SW 1271 (cell line): Measurements from ENCODE around the gene KRTAP5-3.
"Not testable (repeated sequence)": the region's sequence is repeated elsewhere in the genome, so short reads cannot be mapped to it uniquely, and the experiment has no call there.

Experiments used
- DNase-seq, 2 experiments: peaks; one replicate each; lab custom pipeline; 2025; lab: John Stamatoyannopoulos, UW

Gene KRTAP5-3

DNA sequence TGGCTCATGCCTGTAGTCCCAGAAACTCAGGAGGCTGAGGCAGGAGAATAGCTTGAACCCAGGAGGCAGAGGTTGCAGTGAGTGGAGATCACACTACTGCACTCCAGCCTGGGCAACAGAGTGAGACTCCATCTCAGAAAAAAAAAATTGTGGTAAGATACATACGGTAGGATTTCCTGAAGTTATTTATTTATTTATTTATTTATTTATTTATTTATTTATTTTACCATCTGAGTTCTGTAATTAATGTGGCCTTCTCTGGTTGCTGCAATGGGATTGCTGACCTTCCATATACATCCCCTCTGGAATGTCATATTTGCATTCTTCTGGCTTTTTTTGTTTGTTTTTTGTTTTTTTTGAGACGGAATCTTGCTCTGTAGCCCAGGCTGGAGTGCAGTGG is 25.4 kb downstream of the KRTAP5-3 start:
- DNase-seq, result not testable (repeated sequence)

DNA sequence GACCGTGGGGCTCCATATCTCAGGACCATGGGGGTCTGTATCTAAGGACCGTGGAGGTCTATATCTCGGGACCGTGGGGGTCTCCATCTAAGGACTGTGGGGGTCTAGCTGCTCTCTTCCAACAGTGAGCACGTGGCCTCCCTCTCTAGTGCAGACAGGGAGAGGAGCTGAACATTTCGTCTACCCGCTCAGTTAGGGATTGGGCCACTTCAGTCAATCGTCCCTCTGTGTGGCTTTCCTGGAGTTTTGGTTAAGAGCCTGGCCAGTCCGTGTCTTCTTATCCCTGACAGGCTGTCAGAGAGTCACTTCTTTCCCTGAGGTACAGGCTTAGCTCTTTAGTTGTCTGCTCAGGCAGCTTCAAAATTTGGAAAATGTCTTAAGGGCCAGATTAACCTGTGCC is 26.3 kb downstream of the KRTAP5-3 start:
- no peak for DNase-seq

DNA sequence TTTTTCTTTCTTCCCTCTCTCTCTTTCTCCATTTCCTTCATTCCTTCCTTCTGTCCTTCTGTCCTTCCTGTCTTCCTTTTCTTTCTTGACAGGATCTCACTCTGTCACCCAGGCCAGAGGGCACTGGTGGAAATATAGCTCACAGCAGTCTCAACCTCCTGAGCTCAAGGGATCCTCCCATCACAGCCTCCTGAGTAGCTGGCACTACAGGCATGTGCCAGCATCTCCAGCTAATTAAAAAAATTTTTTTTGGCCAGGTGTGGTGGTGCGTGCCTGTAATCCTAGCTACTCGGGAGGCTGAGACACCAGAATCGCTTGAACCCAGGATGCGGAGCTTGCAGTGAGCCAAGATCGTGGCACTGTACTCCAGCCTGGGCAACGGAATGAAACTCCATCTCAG is 31.4 kb downstream of the KRTAP5-3 start:
- no peak for DNase-seq

DNA sequence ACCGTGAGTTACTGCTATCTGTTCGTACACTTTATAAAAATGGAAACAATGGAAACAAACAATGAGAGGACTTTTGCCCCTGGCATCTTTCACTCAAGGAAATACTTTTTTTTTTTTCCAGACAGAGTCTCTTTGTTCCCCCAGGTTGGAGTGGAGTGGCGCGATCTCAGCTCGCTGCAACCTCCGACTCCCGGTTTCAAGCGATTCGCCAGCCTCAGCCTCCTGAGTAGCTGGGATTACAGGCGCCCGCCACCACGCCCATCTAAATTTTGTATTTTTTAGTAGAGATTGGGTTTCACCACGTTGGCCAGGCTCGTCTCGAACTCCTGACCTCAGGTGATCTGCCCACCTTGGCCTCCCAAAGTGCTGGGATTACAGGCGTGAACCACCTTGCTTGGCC is 32.5 kb downstream of the KRTAP5-3 start:
- not testable (repeated sequence) for DNase-seq

DNA sequence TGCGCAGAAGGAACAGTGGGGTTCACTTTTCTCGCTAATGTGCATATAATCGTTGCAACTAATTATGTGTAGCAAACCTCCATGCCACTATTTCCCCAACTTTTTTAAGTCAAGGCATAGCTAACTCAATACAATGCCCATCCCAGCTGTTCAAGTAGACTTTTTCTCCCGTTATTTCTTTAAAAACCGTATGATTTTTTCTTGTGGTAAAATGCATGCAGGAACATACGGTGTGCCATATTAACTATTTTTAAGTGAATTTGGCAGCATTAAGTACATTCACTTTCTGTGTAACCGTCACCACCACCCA is 33.4 kb downstream of the KRTAP5-3 start:
- peak in 1 of 2 experiments; percentile 12 for DNase-seq

DNA sequence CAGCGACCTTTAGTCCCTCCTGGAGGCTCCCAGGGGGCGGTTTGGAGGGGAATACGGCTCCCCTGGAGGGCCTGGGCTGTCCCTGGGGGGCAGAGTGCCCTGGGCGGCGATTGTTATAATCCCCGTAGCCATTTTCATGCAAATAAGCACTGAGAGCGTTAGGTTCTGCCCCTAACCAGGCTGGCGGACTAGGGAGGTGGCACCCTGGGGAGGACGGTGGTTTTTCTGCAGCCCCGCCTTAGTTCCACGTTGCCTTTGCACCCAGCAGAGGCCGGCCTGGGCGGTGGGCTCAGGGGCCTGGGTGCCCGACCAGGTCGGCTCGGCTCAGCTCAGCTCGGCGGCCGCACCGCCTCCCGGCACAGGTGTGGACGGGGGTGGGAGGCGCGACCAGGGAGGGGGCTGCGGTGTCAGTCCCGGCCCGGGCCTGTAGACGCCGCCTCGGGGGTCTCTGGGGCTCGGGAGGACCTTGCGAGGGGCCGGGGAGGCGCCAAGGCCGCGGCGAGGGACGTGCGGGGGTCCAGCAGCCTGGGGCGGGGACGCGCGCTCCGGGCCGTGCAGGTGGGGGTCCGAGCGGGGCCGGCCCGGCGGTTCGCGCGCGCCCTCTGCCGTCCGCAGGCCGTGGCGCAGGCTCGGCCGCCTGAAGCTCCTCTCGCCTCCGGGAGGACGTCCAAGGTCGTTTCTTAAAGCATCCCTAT is 33.9 kb downstream of the KRTAP5-3 start:
- DNase-seq, result peak in 1 of 2 experiments; percentile 56

DNA sequence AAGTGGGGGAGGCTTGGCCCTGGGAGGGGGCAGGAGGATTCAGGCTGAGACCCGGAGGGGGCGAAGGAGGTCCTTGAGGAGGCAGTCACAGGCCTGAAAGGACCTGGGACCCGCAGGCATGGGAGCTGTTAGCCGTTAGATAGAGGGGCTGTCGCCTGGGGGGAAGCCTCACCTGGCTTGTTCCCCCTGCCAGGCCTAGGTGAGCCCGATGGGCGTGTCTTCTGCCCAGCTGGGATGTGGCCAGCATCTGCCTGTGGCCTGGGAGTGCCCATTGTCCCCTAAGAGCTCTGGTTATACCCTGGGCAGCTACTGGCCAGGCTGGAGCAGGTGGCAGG is 34.4 kb downstream of the KRTAP5-3 start:
- peak in 1 of 2 experiments; percentile 56 for DNase-seq

DNA sequence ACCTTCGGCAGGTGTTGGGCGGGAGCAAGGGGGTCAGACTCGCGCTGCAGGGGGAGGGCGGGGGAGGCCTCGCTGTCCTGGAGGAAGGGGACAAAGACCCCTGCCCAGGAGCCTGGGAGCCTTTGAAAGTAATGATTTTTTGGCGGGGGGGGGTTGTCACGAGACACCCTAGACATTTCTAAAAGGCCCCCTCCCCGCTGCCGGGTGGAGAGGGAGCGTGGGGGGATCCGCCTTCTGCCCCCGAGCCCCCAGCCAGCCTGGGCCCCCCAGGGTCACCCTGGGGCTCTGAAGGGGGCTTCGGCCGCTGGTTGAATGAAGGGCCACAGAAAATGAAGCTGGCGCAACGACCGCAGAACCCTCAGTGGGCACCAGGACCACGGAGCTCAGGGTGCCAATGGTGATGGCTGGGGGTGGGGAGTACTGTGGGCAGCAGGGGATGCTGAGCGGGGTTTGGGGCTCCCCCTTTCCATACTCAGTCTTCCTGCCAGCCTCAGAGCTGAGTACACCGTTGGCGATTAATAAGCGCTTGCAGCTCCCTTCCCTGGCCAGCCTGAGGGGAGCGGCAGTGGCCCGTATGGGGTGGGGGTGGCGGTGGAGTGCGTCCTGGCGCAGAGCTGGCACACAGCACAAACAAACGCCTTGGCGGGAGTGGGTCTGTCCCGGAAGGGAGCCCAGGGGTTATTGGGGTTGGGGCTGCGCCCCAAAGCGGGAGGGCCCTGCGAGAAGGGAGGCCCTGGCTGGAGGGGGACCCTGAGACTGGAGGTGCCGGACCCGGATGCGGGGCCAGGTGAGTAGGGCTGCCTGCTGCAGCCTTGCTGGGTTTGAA is 35.0 kb downstream of the KRTAP5-3 start:
- DNase-seq, result no peak

DNA sequence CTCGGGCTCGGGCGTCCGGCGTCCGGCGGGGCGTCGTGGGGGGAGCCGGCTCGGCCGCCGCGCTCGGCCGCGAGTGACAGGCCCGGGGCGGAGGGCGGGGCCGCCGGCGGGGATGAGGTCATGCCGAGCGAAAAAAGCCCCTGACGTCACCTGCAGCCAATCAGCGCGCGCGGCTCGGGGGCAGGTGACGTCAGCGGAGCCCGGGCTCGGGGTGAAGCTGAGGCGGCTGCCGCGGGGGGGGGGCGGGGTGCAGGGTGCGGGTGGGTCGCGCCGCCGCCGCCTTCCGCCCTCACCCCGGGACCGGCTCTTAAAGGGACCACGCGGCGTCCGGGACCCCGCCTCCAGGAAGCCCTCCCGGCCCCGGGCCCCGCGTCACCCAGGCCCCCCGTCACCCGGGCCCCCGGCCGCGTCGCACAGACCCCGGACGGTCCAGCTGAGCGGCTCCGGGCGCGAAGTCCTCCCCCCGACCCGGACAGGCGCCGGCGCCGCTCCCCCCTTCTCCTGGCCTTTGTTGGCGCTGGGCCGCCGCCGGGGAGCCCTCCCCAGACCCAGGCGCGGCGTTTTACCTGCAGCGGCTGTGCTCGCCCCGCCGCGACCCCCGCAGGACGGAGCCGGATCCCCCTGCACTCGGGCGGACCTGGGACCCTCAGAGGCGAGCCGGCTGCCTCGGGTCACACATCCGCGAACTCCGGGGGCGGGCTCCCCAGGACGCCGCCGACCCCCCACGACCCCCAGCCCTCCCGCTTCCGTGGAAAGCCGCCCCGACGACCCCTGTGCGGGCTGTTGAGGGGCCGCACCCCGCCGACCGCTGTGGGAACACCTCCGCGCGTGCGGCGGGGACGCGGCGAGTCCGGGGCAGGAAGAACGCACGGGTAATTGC is 35.8 kb downstream of the KRTAP5-3 start, which contains the start of gene DUSP8:
Gene DUSP8, minus strand, starts transcription at position 75 of the 880 bp plus-strand sequence. CDS start 6,445 bp downstream, outside the sequence.
- DNase-seq, result peak; percentile 53 to 76

DNA sequence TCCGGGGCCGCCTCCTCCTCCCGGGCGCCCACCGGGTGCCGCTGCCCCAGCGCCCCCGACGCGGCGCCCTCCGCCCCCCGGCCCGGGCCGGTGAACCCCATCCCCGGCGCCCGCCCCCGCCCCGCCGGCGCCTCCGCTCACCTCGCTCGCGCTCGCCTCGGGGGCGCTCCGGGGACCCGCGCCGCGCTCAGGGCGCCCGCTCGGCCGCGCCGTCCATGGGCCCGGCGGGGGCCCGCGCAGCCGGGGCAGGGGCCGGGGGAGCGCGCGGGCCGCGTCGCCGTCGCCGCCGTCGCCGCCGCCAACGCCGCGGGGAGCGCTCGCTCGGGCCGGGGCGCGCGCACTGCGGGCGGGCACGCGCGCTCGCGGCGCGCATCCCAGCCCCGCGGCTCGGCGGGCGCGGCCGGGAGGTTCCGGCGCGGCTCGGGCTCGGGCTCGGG is 36.5 kb downstream of the KRTAP5-3 start:
- no peak for DNase-seq

DNA sequence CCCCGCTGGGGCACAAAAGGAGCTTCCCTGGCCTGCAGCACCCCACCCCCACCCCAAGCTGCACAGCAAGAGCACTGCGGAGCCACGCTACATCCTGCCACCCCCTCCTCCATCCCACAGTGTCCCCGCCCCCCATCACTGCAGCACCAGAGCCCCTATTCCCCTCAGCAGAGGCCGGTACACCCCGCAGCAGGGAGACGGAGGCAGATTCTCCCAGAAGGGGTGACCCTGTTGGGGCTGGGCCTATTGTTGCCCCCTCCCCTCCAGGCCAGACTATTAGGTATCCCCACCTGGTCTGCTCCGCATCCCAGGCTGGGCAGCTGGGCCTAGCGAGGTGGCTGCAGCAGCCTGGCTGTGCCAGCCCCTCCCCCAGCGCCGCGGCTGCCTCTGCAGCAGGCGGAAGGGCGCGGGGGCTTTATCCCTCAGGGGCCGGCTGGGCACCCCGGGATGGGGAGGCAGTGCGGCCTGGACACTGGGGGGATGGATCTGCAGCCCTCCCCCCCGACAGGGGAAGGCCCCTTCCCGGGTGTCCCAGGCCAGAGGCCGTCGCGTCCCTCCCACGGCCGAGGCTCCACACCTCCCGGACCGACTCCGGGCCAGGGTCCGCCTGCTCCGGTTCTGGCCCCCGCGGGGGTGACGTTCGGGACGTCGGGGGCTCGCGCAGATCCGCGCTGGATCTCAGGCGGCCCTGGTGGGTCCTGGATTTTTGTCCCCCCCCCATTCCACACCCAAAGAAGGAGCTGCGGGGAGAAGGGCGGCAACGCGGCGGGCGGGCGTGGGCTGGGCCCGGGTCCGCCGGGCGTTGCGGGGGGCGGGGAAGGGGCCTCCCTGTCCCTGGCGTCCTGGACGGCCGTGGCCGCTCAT is 37.1 kb downstream of the KRTAP5-3 start:
- DNase-seq, result no peak

DNA sequence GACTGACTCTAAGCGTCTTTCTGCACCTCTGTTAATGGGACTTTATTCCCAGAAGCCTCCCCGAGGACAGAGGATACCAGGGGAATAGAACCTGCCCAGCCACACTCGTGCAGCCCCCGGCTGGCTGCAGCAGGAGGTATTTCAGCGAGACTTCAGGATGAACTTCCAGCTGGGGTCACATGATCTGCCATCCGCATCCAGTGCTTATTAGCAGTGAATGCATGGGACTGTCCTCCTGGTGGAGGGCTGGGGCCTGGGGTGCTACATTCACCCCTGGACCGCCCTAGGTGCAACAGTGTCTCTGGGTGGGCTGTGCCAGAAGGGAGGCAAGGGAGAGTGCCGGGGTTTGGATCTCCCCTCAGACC is 37.8 kb downstream of the KRTAP5-3 start:
- no peak for DNase-seq

DNA sequence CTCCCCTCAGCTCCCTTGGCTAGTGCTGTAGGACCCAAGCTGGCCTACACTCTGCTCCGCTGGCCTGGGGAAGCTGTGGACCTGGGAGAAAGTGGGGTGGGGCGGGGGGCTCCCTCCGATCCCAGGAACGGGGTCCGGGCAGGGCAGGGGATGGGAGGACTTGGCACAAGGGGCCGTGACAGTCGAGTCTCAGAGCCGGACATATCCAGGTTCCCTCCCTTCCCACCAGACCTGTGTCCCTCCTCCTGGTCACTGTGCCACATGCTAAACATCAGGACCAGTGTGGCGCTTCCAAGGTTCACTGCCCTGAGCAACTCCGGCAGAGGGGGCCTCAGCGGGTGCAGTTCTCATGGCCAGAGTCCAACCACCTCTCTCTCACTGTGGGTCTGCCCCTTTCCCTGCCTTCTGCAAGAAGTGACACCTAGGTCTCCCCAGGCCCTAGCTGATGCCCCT is 38.2 kb downstream of the KRTAP5-3 start:
- no peak for DNase-seq

DNA sequence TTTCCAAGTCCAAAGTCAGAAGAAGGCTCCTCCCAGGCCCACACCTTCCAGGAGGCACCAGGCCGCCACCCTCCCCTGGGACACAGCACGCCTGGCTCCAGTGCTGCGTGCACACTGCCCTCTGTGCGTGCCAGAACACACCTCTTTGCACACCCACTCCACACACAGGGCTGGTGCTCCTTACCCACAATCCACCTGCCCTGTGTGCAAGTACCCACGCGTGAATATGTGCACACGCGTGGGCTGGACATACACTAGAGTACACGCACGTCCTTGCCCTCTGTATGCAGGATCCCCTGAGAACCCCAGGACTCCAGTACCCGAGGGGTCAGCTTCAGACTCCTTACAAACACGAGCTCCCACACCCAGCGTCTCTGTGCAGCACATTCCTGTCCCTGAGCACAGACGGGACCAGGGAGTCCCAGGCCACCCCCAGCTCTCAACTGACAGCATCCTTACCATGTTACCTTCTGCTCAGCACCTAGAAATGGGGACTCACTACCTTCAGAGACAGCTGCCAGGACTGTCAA is 38.9 kb downstream of the KRTAP5-3 start:
- no peak for DNase-seq

DNA sequence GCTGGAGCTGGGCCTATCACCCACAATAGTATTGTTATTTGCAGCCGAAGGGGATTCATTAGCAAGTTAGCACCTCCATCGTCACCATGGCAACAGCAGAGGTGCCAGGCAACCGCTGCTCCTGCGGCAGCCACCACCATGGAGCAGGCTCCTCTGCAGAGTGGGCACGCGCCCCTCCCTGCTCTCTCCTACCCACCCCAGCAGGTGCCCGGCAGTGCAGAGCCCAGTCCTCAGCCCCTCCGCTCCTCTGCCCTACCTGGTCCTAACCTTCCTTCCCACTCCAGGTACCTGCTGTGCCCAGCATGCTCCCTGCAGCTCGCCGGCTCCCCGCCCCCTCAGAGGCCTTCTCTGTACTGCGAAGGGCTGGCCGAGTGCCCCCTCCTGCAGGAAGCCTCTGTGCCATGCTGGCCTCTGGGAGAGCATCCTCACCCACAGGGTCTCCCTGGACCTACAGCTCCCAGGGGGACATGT is 39.8 kb downstream of the KRTAP5-3 start:
- no peak for DNase-seq

DNA sequence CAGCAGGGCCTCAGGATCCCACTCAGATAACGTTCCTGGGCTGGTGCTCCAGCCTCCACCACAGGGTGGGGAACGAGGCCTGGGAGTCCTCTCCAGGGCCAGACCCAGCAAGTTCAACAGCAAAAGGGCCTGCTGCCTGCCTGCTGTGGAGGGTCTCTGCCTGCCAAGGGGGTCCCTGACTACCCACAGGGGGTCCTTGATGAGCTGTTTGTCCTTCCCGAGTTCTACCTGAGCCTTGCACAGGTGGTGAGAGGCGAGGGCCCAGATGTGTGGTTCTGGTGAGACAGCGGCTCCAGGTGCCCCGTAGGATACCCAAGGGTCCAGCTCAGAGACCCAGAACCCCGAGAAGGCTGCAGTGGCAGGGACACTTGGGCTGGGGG is 40.6 kb downstream of the KRTAP5-3 start:
- no peak for DNase-seq

DNA sequence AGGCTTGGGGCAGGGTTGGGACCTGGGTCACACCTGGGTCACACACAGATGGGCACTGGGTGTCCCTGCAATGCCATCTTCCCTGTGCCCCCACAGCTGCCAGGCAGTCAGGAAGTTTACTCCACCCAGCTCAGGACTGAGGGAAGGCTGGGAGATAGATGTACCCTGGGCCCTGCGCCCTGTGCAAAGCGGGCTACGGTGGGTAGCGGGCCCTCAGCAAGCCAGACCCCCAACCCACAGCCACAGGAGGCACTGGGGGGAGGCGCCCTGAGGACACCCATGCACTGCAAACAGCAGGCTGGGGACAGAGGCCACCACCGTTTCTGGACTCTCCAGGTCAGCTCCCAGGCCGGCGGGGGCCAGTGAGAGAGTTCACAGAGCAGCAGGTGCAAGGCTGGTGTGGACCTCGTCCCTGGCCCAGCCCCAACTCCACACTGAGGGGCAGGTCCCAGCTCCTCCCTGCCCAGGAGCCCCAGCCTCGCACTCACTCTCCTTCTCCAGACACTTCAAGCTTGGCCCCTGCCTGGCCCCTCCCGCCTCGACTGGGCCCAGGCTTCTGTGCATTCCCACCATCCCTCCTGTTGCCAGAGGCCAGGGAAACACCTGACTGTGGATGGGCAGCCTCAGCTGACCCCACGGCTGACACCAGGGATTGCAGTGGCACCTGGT is 41.1 kb downstream of the KRTAP5-3 start:
- DNase-seq, result no peak

DNA sequence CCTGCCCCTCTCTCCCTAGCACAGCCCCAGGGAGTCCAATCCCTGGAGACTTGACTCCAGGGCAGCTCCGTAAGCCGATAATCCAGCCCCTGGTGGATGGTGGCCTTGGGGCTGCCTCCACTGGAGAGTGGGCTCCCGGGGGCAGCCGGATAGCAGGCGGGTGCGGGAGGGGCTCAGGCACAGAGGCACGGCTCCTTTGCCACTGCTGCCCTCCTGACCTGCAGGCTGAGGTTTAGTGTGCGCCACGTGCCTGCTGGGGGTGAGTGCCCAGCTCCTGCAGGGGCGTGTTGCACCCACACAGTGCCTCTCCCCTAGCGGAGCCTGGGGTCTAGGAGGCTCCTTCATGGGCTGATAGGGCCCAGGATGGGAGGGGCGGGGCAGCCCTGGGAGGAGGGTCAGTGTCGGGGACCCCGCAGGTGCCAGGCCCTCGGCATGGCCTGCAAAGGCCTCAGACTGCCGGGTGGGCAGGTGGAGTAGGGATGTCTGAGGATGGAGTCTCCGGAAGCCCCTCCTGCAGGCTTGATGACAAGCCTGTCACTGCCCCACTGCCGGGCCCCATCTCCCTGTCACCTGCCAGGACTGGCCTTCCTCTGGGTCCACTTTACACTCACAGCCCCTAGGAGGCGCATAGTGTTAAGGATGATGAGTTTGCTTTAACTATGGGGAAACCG is 41.7 kb downstream of the KRTAP5-3 start:
- no peak for DNase-seq

DNA sequence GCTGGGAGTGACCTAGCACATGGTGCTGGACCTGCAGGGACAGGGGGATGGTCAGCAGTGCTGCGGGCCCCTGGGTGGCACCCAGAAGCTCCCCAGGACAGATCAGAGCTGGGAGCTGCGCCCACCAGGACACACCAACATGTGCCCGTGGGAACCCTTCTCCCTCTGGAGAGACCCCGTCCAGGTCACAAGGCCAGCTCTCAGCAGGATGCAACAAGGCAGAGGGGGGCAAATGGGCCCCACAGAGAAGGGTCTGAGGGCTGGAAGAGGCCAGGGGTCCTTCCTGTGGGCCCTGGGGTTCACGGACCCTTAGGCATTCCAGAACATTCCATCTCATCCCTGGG is 42.4 kb downstream of the KRTAP5-3 start:
- no peak for DNase-seq
